Fibroblast of lung (primary cell): ENCODE data around the gene UBN1.

Experiments used
- EZH2 ChIP-seq: IDR thresholded peaks from 2 replicates; pipeline ENCODE4 v1.5.1; 2012; ENCODE audit warnings: low read length, control low read depth, mild to moderate bottlenecking; ENCODE audit errors: missing control alignments
- TF ChIP-seq, protein P1 (sequence below), 2 donors: IDR thresholded peaks in 1 of 2; conservative IDR thresholded peaks in 1 of 2; 1 replicate in 1 of 2; 2 replicates in 1 of 2; pipeline ENCODE4 v1.5.1; 2011 to 2012; ENCODE audit warnings: low read length in 2 of 2, control low read depth in 1 of 2, inconsistent platforms in 1 of 2, low read depth in 1 of 2, mild to moderate bottlenecking in 1 of 2

DNA sequence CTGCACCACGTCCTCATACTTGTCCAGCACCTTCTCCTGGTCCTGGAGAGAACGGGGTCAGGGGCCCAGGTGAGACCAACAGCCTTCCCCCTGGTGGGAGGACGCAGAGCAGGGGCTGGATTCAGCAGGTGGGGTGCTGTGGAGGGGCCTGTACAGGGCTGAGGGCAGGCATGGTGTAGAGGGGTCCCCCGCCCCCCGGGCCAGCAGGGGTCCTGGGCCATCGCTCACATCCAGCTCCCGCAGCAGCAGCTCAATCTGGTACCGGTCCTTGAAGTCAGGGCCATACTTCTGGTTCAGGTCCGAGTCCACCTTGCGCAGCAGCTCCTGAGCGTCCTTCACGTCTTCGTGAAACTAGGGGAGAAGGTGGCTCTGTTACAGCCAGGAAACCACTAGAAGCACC, 48.1 kb downstream of the UBN1 start:
- TF ChIP-seq, protein P1, sequence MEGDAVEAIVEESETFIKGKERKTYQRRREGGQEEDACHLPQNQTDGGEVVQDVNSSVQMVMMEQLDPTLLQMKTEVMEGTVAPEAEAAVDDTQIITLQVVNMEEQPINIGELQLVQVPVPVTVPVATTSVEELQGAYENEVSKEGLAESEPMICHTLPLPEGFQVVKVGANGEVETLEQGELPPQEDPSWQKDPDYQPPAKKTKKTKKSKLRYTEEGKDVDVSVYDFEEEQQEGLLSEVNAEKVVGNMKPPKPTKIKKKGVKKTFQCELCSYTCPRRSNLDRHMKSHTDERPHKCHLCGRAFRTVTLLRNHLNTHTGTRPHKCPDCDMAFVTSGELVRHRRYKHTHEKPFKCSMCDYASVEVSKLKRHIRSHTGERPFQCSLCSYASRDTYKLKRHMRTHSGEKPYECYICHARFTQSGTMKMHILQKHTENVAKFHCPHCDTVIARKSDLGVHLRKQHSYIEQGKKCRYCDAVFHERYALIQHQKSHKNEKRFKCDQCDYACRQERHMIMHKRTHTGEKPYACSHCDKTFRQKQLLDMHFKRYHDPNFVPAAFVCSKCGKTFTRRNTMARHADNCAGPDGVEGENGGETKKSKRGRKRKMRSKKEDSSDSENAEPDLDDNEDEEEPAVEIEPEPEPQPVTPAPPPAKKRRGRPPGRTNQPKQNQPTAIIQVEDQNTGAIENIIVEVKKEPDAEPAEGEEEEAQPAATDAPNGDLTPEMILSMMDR (conservative IDR thresholded peaks at IDR 0.05 in 1 of 2, IDR thresholded peaks at IDR 0.05 in 1 of 2; ENCODE audit: low read depth in 1 of 2, low read length in 2 of 2): no peak
- TF ChIP-seq EZH2: no peak
